Middle frontal gyrus (tissue), 1 donor: ENCODE measurements around the gene KRTAP20-2.

Source experiments
- DNase-seq: peaks from one replicate; pipeline ENCODE4 v3.0.0-alpha.2; 2015; ENCODE audit warnings: low spot score; ENCODE audit errors: extremely low spot score

The KRTAP20-2 gene

DNA sequence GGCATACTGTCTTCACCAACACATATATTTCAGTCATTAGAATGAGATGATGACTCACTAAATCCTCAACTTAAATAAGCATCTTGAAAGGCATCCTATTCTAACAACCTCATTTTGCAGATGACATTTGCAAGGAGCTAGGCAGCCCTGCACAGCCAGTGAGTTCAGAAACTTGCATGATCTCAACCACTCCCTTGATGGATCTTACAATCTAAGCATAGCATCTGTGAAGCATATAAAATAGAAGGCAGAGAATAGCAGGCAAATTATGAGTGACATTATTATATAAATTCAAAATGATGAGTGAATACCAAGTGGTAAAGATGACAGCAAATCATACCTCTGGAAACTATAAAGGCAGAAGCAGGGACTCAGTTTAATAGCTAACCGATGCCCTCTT, 39.3 kb downstream of the KRTAP20-2 start:
- no peak for DNase-seq

- DNase-seq = no peak
These were observed 41.7 kb downstream of the KRTAP20-2 start for GRCh38 chr21:30676737-30677136.

GRCh38 chr21:30680586-30680985, 45.6 kb downstream of the KRTAP20-2 start:
- DNase-seq = no peak

DNA sequence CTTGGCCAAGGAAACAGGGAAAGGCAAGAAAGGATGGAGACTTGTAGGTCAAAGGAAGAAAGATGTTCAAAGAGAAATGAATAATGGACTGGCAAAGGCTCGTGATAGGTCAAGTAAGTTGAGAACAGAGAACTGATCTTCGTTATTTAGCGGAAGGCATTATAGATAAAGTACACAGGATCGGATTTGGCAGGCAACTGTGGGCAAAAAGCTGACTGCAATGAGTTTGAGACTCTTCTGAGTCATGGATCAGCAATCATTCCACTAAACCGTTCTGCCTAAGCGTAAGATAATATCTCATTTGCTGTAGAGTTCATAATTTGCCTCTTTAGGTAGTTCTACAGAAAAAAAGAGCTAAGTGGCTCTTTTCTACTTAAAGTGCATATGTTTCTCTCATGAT, 49.5 kb downstream of the KRTAP20-2 start:
- no peak for DNase-seq
